ENCODE data around the gene RNF19B. TPM values are rescaled to one million over a fixed set of nuclear protein-coding genes. Genes with fewer than 3 reads are reported as not detected.

RNF19B gene
- total RNA-seq, 4 donors from 2014 or later: 13.7 to 21.7 (median 17.4) TPM

DNA sequence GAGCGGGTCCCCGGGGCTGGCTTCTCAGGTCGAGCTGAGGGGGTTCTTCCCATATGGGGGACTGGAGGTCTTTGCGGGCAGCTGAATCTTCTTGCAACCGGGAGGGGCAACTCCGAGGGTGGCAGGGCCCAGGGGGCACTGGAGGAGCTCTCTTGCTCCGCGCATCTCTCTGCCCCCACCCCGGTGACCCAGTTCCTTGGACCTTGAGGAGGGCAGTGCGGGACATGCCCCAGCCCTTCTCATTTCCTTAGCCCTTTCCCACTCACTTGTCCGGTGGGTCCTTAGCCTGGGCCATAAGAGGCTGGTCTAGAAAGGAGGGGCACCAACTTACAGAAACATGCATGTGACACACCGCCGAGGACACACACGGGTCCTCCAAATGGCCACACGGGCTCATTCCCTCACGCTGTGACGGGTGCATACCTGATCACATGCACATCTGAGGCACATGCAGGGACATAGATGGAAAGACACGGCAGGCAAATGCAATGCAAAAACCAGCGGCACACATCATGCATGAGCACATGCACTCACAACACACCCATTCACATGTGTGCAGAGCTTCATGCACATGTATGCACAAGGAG is 77.7 kb downstream of the RNF19B start:
- no peak for TF ChIP-seq CTCF (IDR thresholded peaks at IDR 0.05; ENCODE audit: low read depth)

Other genes with a start within 250 kb of the RNF19B start
- 10 to 100 TPM; 36.6 to 67.7 (median 42.4) TPM for gene YARS1, start 147.5 kb downstream of the RNF19B start, total RNA-seq
- gene S100PBP, start 147.2 kb downstream of the RNF19B start, total RNA-seq: 10 to 100 TPM; 21.2 to 46.6 (median 37.3) TPM
- under 1 TPM in 2 of 4 donors, not detected in 2; 0.85 to 0.88 TPM for gene FNDC5, start 93.9 kb downstream of the RNF19B start, total RNA-seq
- gene HPCA, start 78.3 kb downstream of the RNF19B start, total RNA-seq: under 1 TPM in 1 of 4 donors, not detected in 3; 0.88 TPM
- gene TMEM54, start 63.4 kb downstream of the RNF19B start, total RNA-seq: 10 to 100 TPM; 14.7 to 36.7 (median 26.3) TPM
- gene AK2, start 72.1 kb upstream of the RNF19B start, total RNA-seq: 100 to 1,000 TPM; 101 to 251 (median 194) TPM
- gene AZIN2, start 116.3 kb upstream of the RNF19B start, total RNA-seq: 1 to 10 TPM in 3 of 4 donors, not detected in 1; 1.5 to 3.5 (median 1.7) TPM
- gene TRIM62, start 217.2 kb upstream of the RNF19B start, total RNA-seq: 1 to 10 TPM; 1.5 to 4.9 (median 3.5) TPM